Thoracic aorta (tissue), 2 donors: ENCODE measurements around the gene CELF5. TPM values are rescaled to one million over a fixed set of nuclear protein-coding genes. Genes with fewer than 3 reads are reported as not detected.

Experiments
- ATAC-seq: fragments of 150-250 bp; one replicate; pipeline ENCODE4 v1.8.0; 2017; ENCODE audit warnings: low read depth; ENCODE audit not compliant: insufficient number of reproducible peaks, low FRiP score
- DNase-seq: peaks from one replicate; pipeline ENCODE4 v3.0.0-alpha.2; 2020; ENCODE audit warnings: low spot score
- H3K27ac ChIP-seq, 2 donors: fragments of 200-600 bp; sonication (generic); 1 replicate in 1 of 2; 2 replicates in 1 of 2; pipeline ENCODE4 v1.5.1; 2016; ENCODE audit warnings: mild to moderate bottlenecking in 2 of 2, moderate library complexity in 2 of 2
- H3K27me3 ChIP-seq: fragments of 200-600 bp; sonication (generic); replicated peaks from 2 replicates; pipeline ENCODE4 v1.6.0; 2016; ENCODE audit warnings: mild to moderate bottlenecking; ENCODE audit not compliant: insufficient read depth
- H3K36me3 ChIP-seq: fragments of 200-600 bp; sonication (generic); one replicate; pipeline ENCODE4 v1.5.1; 2016
- H3K4me1 ChIP-seq, 2 donors: fragments of 200-600 bp; sonication (generic); 1 replicate in 1 of 2; 2 replicates in 1 of 2; pipeline versions ENCODE4 v1.5.1 to v1.6.0; 2016; ENCODE audit warnings: low read depth in 2 of 2, mild to moderate bottlenecking in 1 of 2; ENCODE audit not compliant: control insufficient read depth in 1 of 2
- H3K4me3 ChIP-seq: fragments of 200-600 bp; sonication (generic); 2 replicates; pipeline ENCODE4 v1.5.1; 2016; ENCODE audit warnings: mild to moderate bottlenecking
- H3K9me3 ChIP-seq: fragments of 200-600 bp; sonication (generic); 2 replicates; pipeline ENCODE4 v1.5.1; 2016
- total RNA-seq, 2 donors: library from RNA; depleted of rRNA; stranded (reverse); fragments of >200 nt; gene quantifications; one replicate each; pipeline versions ENCODE4 v1.1.0 to v1.2.3, GENCODE V29; 2016
- TF ChIP-seq, protein P1 (sequence below): fragments of 200-600 bp; sonication (generic); IDR thresholded peaks from one replicate; pipeline ENCODE4 v1.5.1; 2019; ENCODE audit warnings: antibody characterized with exemption

The CELF5 gene
- total RNA-seq, 2 donors from 2014 or later = not detected

DNA sequence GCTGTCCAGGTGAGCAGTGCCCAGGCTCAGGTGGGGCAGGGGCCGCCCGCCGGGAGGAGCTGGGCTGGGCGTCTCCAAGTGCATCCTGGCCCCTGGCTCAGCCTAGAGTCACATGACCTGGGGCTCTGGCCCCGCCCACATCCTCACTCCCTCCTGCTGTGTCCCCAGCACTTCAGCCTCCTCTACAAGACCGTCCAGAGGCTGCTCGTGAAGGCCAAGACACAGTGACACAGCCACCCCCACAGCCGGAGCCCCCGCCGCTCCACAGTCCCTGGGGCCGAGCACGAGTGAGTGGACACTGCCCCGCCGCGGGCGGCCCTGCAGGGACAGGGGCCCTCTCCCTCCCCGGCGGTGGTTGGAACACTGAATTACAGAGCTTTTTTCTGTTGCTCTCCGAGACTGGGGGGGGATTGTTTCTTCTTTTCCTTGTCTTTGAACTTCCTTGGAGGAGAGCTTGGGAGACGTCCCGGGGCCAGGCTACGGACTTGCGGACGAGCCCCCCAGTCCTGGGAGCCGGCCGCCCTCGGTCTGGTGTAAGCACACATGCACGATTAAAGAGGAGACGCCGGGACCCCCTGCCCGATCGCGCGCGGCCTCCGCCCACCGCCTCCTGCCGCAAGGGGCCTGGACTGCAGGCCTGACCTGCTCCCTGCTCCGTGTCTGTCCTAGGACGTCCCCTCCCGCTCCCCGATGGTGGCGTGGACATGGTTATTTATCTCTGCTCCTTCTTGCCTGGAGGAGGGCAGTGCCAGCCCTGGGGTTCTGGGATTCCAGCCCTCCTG, 16.8 kb upstream of the CELF5 start:
- no peak for DNase-seq
- no peak overlapping the region for H3K4me3 ChIP-seq
- ATAC-seq = no peak
- no peaks in the 10 kb centered on the region for H3K27me3 ChIP-seq
- no peak overlapping the region for H3K27ac ChIP-seq
- H3K36me3 ChIP-seq = peaks cover 25% of the 10 kb centered on the region
- no peaks in the 10 kb centered on the region for H3K4me1 ChIP-seq
- TF ChIP-seq, protein P1, sequence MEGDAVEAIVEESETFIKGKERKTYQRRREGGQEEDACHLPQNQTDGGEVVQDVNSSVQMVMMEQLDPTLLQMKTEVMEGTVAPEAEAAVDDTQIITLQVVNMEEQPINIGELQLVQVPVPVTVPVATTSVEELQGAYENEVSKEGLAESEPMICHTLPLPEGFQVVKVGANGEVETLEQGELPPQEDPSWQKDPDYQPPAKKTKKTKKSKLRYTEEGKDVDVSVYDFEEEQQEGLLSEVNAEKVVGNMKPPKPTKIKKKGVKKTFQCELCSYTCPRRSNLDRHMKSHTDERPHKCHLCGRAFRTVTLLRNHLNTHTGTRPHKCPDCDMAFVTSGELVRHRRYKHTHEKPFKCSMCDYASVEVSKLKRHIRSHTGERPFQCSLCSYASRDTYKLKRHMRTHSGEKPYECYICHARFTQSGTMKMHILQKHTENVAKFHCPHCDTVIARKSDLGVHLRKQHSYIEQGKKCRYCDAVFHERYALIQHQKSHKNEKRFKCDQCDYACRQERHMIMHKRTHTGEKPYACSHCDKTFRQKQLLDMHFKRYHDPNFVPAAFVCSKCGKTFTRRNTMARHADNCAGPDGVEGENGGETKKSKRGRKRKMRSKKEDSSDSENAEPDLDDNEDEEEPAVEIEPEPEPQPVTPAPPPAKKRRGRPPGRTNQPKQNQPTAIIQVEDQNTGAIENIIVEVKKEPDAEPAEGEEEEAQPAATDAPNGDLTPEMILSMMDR = no peak
- no peaks in the 10 kb centered on the region for H3K9me3 ChIP-seq

DNA sequence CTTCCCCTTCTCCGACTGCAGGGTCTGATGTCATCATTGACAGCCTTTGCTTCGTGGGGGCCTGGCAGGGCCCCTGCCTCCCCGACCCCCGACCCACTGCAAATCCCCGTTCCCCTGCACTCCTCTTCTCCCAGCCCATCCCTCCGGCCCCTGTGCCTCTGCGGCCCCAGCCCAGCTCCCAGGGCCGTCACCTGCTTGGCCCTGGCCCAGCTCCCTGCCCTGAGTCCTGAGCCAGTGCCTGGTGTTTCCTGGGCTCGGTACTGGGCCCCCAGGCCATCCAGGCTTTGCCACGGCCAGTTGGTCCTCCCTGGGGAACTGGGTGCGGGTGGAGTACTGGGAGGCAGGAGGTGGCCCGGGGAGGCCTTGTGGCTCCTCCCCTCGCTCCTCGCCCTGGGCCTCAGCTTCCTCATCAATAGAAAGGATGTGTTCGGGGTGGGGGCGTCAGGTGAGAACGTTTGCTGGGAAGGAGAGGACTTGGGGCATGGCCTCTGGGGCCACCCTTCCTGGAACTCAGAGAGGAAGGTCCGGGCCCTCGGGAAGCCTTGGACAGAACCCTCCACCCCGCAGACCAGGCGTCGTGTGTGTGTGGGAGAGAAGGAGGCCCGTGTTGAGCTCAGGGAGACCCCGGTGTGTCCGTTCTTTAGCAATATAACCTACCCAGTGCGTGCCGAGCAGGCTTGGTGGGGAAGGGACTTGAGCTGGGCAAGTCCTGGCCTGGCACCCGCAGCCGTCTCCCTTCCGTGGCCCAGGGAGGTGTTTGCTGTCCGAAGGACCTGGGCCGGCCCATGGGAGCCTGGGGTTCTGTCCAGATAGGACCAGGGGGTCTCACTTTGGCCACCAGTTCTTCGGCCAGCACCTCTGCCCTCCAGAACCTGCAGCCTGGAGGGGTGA, 15.9 kb upstream of the CELF5 start:
- TF ChIP-seq, protein P1 = no peak
- Histone ChIP-seq H3K27me3 (no peaks in the 10 kb centered on the region), H3K4me1 (no peaks in the 10 kb centered on the region), H3K4me3 (no peak overlapping the region), H3K27ac (no peak overlapping the region), H3K36me3 (peaks cover 25% of the 10 kb centered on the region), H3K9me3 (no peaks in the 10 kb centered on the region)
- DNase-seq (no peak), ATAC-seq (no peak)

DNA sequence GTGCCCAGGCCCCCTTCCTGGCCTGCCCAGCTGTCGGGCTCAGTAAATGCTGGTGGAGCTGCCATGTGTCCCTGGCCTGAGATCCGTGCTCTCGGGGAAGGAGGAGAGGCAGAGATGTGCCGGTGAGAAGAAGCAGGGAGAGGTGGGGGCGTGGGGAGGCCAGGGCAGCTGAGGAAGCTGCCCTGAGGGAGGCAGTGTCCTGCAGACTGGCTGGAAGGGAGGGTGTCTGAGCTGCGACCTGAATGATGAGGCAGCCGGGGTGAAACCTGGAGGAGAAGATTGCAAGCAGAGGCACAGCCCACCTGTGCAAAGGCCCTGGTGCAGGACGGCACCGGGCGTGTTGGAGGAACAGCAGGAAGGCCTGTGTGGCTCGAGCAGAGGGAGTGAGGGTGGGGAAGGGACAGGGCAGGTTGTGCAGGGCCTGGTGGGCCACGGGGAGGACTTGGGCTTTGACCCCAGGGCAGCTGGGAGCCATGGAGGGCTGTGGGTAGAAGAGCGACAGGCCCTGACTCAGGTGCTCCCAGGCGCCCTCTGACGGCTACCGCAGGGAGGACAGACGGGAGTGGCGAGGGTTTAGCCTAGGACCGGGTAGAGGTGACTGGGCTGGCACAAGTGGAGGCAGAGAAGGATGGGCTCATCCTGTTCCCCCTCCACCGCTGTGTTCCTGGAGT, 14.0 kb upstream of the CELF5 start:
- TF ChIP-seq, protein P1 = peak; percentile 40
- Histone ChIP-seq H3K9me3 (no peaks in the 10 kb centered on the region), H3K4me1 (no peaks in the 10 kb centered on the region), H3K36me3 (peaks cover 14% of the 10 kb centered on the region), H3K4me3 (no peak overlapping the region), H3K27me3 (no peaks in the 10 kb centered on the region), H3K27ac (no peak overlapping the region)
- DNase-seq = no peak
- no peak for ATAC-seq

DNA sequence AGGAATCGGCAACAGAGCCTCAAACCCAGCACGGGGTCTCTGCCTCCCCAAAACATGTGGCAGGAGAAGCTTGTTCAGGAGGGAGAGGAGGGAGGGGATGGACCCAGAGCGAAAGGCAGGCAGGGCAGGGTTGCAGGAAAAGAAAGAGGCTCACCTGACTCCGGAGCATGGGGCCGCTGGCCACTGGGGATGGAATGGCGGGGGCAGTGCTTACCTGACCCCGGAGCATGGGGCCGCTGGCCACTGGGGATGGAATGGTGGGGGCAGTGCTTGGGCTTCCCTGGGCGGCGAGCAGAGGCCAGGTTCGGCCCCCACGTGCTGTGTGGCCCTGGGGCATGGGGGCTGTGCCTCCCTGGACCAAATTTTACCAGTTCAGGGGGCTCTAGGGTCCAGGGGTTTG, 13.3 kb upstream of the CELF5 start:
- no peak overlapping the region for H3K4me3 ChIP-seq
- H3K27me3 ChIP-seq = no peaks in the 10 kb centered on the region
- ATAC-seq (no peak), DNase-seq (no peak)
- H3K36me3 ChIP-seq = peaks cover 14% of the 10 kb centered on the region
- H3K9me3 ChIP-seq = no peaks in the 10 kb centered on the region
- no peaks in the 10 kb centered on the region for H3K4me1 ChIP-seq
- TF ChIP-seq, protein P1 = no peak
- no peak overlapping the region for H3K27ac ChIP-seq

DNA sequence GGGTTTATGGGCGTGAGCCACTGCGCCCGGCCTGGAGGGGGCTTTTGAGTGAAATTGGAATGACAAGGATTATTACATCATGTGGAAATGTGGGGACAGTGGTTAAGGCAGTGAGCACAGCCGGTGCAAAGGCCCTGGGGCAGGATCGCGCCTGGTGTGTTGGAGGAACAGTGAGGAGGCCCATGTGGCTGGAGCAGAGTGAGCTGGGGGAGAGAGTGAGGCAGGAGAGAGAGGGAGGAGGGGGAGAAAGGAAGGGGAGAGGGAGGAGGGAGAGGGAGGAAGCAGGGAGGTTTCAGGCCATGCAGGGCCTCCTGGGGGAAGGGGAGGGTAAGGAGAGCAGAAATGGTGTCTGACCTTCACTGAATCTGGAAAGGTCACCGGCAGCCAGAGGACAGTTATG, 11.3 kb upstream of the CELF5 start:
- no peaks in the 10 kb centered on the region for H3K4me1 ChIP-seq
- no peak overlapping the region for H3K4me3 ChIP-seq
- no peaks in the 10 kb centered on the region for H3K36me3 ChIP-seq
- TF ChIP-seq, protein P1 = no peak
- no peak overlapping the region for H3K27ac ChIP-seq
- no peaks in the 10 kb centered on the region for H3K9me3 ChIP-seq
- DNase-seq (no peak), ATAC-seq (no peak)
- no peaks in the 10 kb centered on the region for H3K27me3 ChIP-seq
